Ramos (cell line): ENCODE measurements around the gene NPAS2.

Experiments used
- in situ Hi-C: fragments of 300-500 bp; cut with MboI; formaldehyde crosslinking; loops from one replicate; pipeline ENCODE4 v1.14.3; 2022; ENCODE audit warnings: low sequenced_read_pairs; ENCODE audit not compliant: unreplicated experiment

Gene NPAS2

GRCh38 chr2:100791936-100792308, 28.0 kb upstream of the NPAS2 start:
- in situ Hi-C loops: no loop called here

GRCh38 chr2:100793220-100793619, 26.7 kb upstream of the NPAS2 start:
- in situ Hi-C loops: no loop called here

DNA sequence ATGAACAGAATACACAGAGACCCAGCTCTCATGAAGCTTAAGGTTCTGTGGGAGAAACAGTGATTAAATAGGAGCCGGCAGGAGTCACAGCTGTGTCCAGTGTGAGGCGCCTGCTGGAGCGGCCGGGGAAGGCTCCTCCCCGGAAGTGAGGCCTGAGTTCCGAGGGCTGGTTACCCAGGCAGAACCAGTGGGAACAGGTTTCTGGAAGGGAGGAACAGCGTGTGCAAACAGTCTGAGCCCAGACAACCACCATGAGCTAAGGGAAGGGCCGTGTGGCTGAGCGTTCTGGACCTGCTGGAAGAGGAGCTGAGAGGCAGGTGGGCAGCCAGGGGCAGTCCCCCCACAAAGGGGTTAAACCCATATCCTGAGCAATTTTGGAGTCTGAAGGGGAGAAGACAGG, 26.0 kb upstream of the NPAS2 start:
- in situ Hi-C loops: no loop called here

DNA sequence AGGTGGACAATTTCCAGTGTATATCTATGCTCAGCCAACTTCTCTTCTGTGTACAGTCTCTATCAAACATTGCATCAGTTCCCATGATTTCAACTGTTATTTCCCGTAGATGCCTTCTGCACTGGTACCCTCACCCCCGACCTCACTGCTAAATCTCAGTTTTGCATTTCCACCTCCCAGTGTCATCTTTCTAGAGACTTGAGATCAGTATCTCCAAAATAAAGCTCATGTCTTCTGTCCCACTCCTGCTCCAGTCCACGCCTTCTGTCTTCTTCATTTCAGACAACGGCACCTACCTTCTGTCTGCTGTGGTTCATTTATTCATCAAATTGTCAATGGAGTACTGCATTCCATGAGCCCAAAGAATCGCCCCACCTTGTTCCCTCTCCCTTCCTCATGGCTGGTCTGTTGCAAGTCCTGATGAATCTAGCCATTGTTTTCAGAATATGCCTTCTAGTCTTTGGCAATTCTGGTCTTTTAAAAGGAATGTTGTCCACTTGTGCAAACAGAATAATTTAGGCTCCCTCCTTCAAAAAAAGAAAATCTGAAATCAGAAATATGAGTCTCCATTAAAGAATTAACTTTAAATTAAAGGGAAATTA, 23.3 kb upstream of the NPAS2 start:
- in situ Hi-C loops: no loop called here

- in situ Hi-C loops: no loop called here
Measured at GRCh38 chr2:100799686-100800085, 20.3 kb upstream of the NPAS2 start.

DNA sequence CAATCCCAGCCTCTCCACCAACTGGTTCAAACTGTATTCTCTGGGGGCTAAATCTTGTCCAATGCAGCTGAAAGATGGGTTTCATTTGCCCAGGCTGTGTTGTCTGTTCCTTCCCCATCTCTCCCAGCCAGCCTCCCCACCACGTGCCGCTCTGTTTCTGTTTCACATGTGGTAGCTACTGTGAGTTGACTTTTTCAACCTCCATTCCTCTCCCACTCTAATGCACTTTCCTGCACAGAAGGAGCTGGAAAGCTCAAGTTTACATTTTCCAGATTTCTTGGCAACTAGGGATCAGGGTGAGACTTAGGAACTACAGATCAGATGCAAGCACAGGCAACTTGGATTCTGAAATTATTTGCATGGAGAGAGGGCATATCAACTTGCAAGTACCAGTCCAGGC, 19.0 kb upstream of the NPAS2 start:
- in situ Hi-C loops: no loop called here

- in situ Hi-C loops: no loop called here
Measured at GRCh38 chr2:100801402-100801801, 18.5 kb upstream of the NPAS2 start.

- in situ Hi-C loops: no loop called here
Measured at GRCh38 chr2:100802066-100802465, 17.9 kb upstream of the NPAS2 start.

DNA sequence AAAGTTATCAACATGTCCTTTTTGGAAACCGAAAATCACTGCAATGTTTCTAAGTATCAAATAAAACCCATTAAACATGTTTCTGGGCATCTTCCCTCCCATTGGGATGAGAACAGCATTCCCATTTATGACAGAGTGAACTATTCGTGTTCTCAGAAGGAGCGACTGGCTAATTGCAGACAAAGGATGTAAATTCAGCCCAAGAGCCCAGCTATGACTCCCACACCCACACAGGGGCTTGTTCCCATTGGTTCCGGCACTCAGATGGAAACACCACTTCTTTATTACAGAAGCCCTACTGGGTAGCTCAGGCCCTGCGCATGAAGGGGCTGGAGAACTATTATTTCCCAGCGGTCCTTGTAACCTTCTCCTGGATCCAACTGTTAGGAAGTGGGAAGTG, 16.6 kb upstream of the NPAS2 start:
- in situ Hi-C loops: no loop called here

DNA sequence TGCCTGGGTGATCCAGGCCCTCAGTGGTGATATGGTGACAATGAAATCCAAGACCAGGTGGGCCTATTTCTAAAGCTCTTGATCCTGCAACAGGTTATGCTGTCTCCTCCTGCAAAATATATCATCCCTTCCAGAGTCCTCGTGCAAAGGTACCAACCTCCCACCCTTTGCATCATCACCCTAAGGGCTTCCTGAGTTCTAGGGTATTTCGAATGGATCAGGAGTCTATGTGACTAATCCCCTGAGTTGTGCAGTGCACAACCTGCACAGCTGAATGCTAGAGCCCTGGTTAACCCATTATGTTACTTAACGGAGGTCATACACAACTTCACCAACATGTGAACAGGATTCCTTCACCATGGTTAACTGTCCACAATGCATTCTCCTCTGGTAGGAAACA, 13.4 kb upstream of the NPAS2 start:
- in situ Hi-C loops: no loop called here

- in situ Hi-C loops: no loop called here
Measured at GRCh38 chr2:100807707-100808106, 12.2 kb upstream of the NPAS2 start.

- in situ Hi-C loops: no loop called here
Measured at GRCh38 chr2:100808582-100808981, 11.4 kb upstream of the NPAS2 start.

DNA sequence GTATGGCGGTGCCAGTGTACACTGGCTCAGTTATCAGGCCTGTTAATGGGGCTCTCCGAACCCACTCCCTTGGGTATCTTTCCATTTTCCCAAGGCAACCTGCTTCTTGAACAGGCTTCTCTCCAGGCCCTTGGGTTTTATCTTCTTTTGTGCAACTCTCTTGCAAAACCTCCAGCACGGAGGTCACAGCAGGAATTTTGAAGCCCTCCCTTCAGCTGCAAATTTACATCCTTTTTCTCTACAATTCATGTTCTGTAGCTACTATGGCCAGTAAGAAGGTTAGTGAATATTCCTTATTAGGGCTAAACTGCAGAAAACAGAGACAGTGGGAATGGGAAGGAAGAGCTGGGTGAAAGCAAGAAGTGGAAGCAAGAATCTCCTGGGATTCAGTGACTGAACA, 10.4 kb upstream of the NPAS2 start:
- in situ Hi-C loops: no loop called here

DNA sequence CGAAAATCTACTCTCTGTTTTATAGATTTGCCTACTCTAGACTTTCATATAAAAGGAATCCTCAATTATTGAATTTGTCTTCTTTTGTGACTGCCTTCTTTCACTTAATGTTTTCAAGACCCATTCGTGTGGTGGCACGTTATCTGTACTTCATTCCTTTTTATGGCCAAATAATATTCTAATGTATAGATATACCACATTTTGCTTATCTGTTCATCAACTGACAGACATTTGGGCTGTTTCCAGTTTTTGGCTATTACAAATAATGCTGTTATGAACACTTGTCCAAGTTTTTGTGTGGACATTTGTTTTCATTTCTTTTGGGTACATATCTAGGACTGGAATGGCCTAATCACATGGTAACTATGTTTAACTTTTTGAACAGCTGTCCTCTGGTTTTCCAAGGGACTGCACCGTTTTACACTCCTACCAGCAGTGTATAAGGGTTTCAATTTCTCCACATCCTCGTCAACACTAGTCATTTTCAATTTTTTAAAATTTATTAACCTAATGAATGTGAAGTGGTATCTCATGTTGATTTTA, 9.3 kb upstream of the NPAS2 start:
- in situ Hi-C loops: no loop called here

DNA sequence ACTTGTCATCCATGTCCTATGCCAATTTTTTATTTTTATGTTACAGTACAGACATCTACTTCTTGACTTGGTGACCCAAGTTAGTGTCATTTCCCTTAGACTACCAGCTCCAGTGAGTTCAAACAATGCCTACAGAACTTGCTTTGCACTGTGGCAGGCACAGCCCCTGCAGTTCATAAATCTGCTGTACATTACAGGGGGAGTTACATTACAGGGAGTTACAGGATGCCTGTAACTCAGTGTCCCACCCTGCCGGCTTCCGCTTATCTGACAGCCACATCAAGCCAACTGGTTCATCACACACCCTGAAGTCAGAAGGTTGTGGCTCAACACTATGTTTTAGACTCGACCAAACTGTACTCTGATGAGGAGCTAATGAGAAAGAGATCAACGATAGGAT, 7.8 kb upstream of the NPAS2 start:
- in situ Hi-C loops: no loop called here

- in situ Hi-C loops: no loop called here
Measured at GRCh38 chr2:100812573-100812972, 7.4 kb upstream of the NPAS2 start.

DNA sequence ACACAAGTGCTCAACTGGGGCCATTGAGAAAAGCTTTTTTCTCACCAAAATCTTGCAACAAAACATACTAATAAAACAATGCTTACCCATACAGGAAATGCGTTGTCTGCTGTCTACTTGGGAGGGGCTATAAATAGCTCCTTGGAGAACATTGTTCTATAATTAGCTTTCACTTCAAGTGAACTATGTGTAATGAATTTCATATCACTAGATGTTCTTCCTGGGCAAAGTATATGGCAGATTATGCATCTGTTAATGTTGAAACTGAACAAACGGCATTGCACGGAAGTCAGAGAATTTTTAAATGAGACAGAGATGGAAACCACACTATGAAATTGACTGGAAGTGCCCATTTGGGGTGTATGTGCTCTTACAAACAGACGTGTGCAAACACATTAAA, 6.4 kb upstream of the NPAS2 start:
- in situ Hi-C loops: no loop called here

- in situ Hi-C loops: no loop called here
Measured at GRCh38 chr2:100814043-100814442, 5.9 kb upstream of the NPAS2 start.

GRCh38 chr2:100814453-100814852, 5.5 kb upstream of the NPAS2 start:
- in situ Hi-C loops: no loop called here

GRCh38 chr2:100817388-100817985, 2.5 kb upstream of the NPAS2 start:
- in situ Hi-C loops: no loop called here

- in situ Hi-C loops: no loop called here
Measured at GRCh38 chr2:100818003-100818605, 1.8 kb upstream of the NPAS2 start.
